ENCODE measurements around the gene PRPSAP1. TPM values are rescaled to one million over a fixed set of nuclear protein-coding genes. Genes with fewer than 3 reads are reported as not detected.

Gene PRPSAP1
- total RNA-seq, 4 donors from 2014 or later, result 10.2 to 23.4 (median 15.9) TPM

DNA sequence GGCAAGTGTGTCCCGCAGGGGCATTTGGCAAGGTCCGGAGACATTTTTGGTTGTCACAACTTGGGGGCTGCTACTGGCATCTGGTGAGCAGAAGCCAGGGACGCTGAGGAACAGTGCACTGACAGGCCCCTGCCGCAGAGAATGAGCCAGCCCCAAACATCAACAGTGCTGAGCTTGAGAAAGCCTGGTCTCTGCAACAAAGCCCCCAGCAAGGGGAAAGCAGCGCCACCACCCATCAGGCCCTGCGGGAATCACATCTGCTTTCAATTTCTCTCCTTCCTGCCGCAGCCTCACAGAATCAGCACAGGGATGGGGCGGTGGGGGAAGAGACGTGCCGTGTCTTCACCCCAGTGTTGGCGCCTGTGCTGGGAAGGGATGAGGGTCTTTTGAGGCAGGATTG lies 14.8 kb upstream of the PRPSAP1 start:
- intact Hi-C loops (cut with DNase I; ENCODE audit: low total_unique reads), result no loop called here

DNA sequence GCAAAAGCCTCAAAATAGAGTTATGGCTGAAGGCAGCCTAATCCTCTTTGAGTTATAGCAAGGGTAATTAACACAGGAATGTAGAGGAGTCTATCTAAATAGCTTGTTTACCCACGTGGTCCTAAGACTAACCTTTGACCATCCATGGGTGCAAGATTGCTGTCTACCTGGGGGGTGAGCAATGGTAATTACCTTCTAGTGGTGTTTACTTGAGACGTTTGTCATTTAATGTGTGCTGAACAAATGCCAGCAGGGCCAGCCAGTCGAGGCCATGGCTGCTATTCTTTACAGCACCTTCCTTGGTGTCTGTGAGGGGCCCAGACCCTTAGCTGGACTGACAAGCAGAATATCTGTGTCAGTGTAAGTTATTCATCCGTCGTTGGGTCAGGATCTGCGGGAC lies 13.9 kb upstream of the PRPSAP1 start:
- intact Hi-C loops (cut with DNase I; ENCODE audit: low total_unique reads) (no loop called here), in situ Hi-C loops (cut with MboI; ENCODE audit: low sequenced_read_pairs in 4 of 4) (no loop called here)
- Histone ChIP-seq H3K27me3 (no peaks in the 10 kb centered on the region), H3K4me1 (peaks cover 0 to 14% of the 10 kb centered on the region in 2 donors), H3K36me3 (no peaks in the 10 kb centered on the region), H3K9me3 (no peaks in the 10 kb centered on the region), H3K27ac (no peak overlapping the region), H3K4me3 (no peak overlapping the region)
- ATAC-seq (no peak), DNase-seq (no peak)
- TF ChIP-seq POLR2A (IDR thresholded peaks at IDR 0.05), result no peak
- TF ChIP-seq, protein P1, sequence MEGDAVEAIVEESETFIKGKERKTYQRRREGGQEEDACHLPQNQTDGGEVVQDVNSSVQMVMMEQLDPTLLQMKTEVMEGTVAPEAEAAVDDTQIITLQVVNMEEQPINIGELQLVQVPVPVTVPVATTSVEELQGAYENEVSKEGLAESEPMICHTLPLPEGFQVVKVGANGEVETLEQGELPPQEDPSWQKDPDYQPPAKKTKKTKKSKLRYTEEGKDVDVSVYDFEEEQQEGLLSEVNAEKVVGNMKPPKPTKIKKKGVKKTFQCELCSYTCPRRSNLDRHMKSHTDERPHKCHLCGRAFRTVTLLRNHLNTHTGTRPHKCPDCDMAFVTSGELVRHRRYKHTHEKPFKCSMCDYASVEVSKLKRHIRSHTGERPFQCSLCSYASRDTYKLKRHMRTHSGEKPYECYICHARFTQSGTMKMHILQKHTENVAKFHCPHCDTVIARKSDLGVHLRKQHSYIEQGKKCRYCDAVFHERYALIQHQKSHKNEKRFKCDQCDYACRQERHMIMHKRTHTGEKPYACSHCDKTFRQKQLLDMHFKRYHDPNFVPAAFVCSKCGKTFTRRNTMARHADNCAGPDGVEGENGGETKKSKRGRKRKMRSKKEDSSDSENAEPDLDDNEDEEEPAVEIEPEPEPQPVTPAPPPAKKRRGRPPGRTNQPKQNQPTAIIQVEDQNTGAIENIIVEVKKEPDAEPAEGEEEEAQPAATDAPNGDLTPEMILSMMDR (IDR thresholded peaks at IDR 0.05 in 4 of 5, conservative IDR thresholded peaks at IDR 0.05 in 1 of 5), result no peak

More for the DNA sequence above, 14.8 kb upstream of the PRPSAP1 start:
- in situ Hi-C loops (cut with MboI; ENCODE audit: low sequenced_read_pairs in 4 of 4), result no loop called here
- ATAC-seq (no peak), DNase-seq (no peak)
- Histone ChIP-seq H3K27ac (no peak overlapping the region), H3K4me3 (no peak overlapping the region), H3K36me3 (no peaks in the 10 kb centered on the region), H3K9me3 (no peaks in the 10 kb centered on the region), H3K4me1 (peaks cover 0 to 14% of the 10 kb centered on the region in 2 donors), H3K27me3 (no peaks in the 10 kb centered on the region)
- TF ChIP-seq, protein P1 (IDR thresholded peaks at IDR 0.05 in 4 of 5, conservative IDR thresholded peaks at IDR 0.05 in 1 of 5), result no peak
- TF ChIP-seq POLR2A (IDR thresholded peaks at IDR 0.05), result no peak

DNA sequence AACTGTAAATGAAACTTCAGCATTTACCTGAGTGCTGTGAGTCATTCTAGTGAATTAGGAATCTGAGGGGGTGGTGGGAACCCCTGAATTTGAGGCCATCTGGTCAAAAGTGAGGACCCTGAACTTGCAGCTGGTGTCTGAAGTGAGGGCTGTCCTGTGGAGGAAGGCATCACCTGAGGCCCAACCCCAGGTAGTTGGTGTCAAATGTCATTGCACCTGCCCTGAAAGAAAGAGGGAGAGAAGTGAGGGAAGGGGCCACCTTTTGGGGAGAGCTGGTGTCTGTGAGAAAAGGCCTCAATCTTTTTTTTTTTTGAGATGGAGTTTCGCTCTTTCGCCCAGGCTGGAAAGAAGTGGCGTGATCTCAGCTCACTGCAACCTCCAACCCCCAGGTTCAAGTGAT lies 12.5 kb upstream of the PRPSAP1 start:
- no peaks in the 10 kb centered on the region for H3K27me3 ChIP-seq
- H3K36me3 ChIP-seq, result no peaks in the 10 kb centered on the region
- no peak for ATAC-seq
- peaks cover 0 to 14% of the 10 kb centered on the region in 2 donors for H3K4me1 ChIP-seq
- no peak overlapping the region for H3K27ac ChIP-seq
- no peaks in the 10 kb centered on the region for H3K9me3 ChIP-seq
- intact Hi-C loops (cut with DNase I; ENCODE audit: low total_unique reads), result no loop called here
- in situ Hi-C loops (cut with MboI; ENCODE audit: low sequenced_read_pairs in 4 of 4), result no loop called here
- no peak for TF ChIP-seq POLR2A (IDR thresholded peaks at IDR 0.05)
- TF ChIP-seq, protein P1 (IDR thresholded peaks at IDR 0.05 in 4 of 5, conservative IDR thresholded peaks at IDR 0.05 in 1 of 5), result no peak
- DNase-seq, result no peak
- no peak overlapping the region for H3K4me3 ChIP-seq

DNA sequence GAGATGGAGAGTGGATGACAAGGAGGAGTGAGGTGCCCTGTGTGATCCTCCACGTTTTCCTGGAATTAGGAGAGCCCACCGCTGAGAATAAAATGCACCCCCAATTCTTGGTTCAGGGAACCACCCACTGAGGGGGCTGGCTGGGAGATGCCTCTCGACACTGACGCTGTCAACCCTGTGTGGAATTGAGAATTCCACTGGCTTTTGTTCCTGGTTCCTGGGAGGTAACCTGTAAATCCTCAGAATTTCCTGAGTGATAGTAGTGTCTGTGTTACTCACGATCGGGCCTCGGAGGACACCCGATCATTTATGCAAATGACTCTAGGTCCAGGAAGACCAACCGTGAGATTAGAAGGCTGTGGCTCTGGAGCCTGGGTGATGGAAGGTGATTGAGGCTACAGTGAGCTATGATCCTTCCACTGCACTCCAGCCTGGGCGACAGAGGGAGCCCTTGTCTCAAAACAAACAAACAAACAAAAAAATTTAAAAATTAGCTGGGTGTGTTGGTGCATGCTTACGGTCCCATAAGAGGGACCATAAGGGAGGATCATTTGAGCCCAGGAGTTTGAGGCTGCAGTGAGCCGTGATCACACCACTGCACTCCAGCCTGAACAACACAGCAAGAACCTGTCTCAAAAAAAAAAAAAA lies 11.7 kb upstream of the PRPSAP1 start:
- TF ChIP-seq, protein P1 (IDR thresholded peaks at IDR 0.05 in 4 of 5, conservative IDR thresholded peaks at IDR 0.05 in 1 of 5), result peak in 1 of 5 experiments; percentile 20
- no peak for TF ChIP-seq POLR2A (IDR thresholded peaks at IDR 0.05)
- Histone ChIP-seq H3K4me1 (peaks cover 0 to 7% of the 10 kb centered on the region in 2 donors), H3K27me3 (no peaks in the 10 kb centered on the region), H3K36me3 (no peaks in the 10 kb centered on the region), H3K9me3 (no peaks in the 10 kb centered on the region), H3K27ac (no peak overlapping the region), H3K4me3 (no peak overlapping the region)
- intact Hi-C loops (cut with DNase I; ENCODE audit: low total_unique reads) (no loop called here), in situ Hi-C loops (cut with MboI; ENCODE audit: low sequenced_read_pairs in 4 of 4) (no loop called here)
- ATAC-seq (no peak), DNase-seq (no peak)
